Endodermal cell (in vitro differentiated cells): ENCODE measurements around the gene CLEC18B. TPM values are rescaled to one million over a fixed set of nuclear protein-coding genes. Genes with fewer than 3 reads are reported as not detected.

Source experiments
- DNase-seq: peaks from one replicate; pipeline ENCODE4 v3.0.0-alpha.2; 2017
- H3K27ac ChIP-seq: 2 replicates; pipeline ENCODE4 v1.5.1; 2013; ENCODE audit warnings: mild to moderate bottlenecking, low read depth, low read length, moderate library complexity
- H3K27me3 ChIP-seq: 2 replicates; pipeline ENCODE4 v1.6.1; 2013; ENCODE audit warnings: mild to moderate bottlenecking, low read length, moderate library complexity; ENCODE audit not compliant: insufficient read depth, control insufficient read depth, poor library complexity, severe bottlenecking
- H3K36me3 ChIP-seq: 2 replicates; pipeline ENCODE4 v1.7.0; 2013; ENCODE audit warnings: mild to moderate bottlenecking, low read length, moderate library complexity; ENCODE audit not compliant: control insufficient read depth, insufficient read depth
- H3K4me1 ChIP-seq: one replicate; pipeline ENCODE4 v1.7.0; 2013; ENCODE audit warnings: low read length; ENCODE audit not compliant: control insufficient read depth, insufficient read depth
- H3K4me3 ChIP-seq: 2 replicates; pipeline ENCODE4 v1.5.1; 2013; ENCODE audit warnings: mild to moderate bottlenecking, low read length, moderate library complexity
- H3K9ac ChIP-seq: 2 replicates; pipeline ENCODE4 v1.6.1; 2013; ENCODE audit warnings: mild to moderate bottlenecking, low read length, moderate library complexity; ENCODE audit not compliant: poor library complexity, severe bottlenecking; ENCODE audit errors: extremely low read depth
- H3K9me3 ChIP-seq: 2 replicates; pipeline ENCODE4 v1.6.1; 2013; ENCODE audit warnings: mild to moderate bottlenecking, low read length, moderate library complexity; ENCODE audit not compliant: control insufficient read depth
- H3K27ac Mint-ChIP-seq: 2 replicates; pipeline ENCODE4 v1.8.0; 2020; ENCODE audit warnings: mixed read lengths
- H3K27me3 Mint-ChIP-seq: 2 replicates; pipeline ENCODE4 v1.8.0; 2021; ENCODE audit warnings: mild to moderate bottlenecking, mixed read lengths; ENCODE audit not compliant: insufficient read depth
- H3K36me3 Mint-ChIP-seq: 2 replicates; pipeline ENCODE4 v1.8.0; 2020; ENCODE audit warnings: low read depth, mixed read lengths
- H3K4me1 Mint-ChIP-seq: 2 replicates; pipeline ENCODE4 v1.8.0; 2020; ENCODE audit warnings: mixed read lengths
- H3K4me3 Mint-ChIP-seq: 2 replicates; pipeline ENCODE4 v1.8.0; 2020; ENCODE audit warnings: mild to moderate bottlenecking, moderate library complexity, mixed read lengths
- H3K9me3 Mint-ChIP-seq: 2 replicates; pipeline ENCODE4 v1.8.0; 2020; ENCODE audit warnings: mild to moderate bottlenecking, mixed read lengths
- WGBS, 2 experiments: methylation state at CpG; one replicate each; pipeline versions ENCODE4 v1.1.5 to v1.1.7; 2013; ENCODE audit warnings: missing lambda C conversion rate in 2 of 2, mixed read lengths in 1 of 2; ENCODE audit not compliant: insufficient coverage in 1 of 2, insufficient read length in 1 of 2; 5-methylcytosine and 5-hydroxymethylcytosine counted together
- total RNA-seq, 2 donors: library from RNA; stranded (reverse); fragmentation: NEBNext Ultra II Directional in 1 of 2; extraction: Animal tissue kit (Norgen Biotek cat#: 25700) in 1 of 2; gene quantifications; 2 replicates in 1 of 2; 3 replicates in 1 of 2; pipeline ENCODE4 v1.2.1, GENCODE V29; 2021
- TF ChIP-seq, protein P1 (sequence below): fragments of 200-600 bp; sonication (generic); conservative IDR thresholded peaks from 2 replicates; pipeline ENCODE4 v1.5.0; 2021; ENCODE audit warnings: antibody characterized with exemption, mild to moderate bottlenecking

Gene CLEC18B
- total RNA-seq, 2 donors from 2014 or later, result not detected

DNA sequence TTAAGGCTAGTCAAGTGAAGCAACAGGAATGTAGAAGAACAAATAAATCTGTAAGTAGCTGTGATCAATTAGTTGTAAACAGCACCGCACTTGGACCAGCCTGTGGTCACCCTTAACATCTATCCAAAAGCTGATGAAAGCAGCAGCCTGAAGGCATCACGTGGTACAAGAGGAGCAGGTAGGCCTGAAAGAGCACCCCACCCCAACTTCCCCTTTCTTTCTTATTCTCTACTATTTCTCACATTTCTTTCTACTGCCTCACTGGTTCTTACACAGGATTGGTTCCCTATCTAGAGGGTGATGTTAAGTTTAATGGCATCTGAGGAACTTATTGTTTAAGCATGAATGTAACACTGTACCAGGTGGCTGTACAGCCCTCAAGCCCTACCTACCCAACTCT lies 42.6 kb upstream of the CLEC18B start:
- H3K36me3 Mint-ChIP-seq, result peaks cover 75% of the 10 kb centered on the region
- no peak overlapping the region for H3K27ac Mint-ChIP-seq
- no peaks in the 10 kb centered on the region for H3K4me1 Mint-ChIP-seq
- Histone ChIP-seq H3K4me3 (no peak overlapping the region), H3K9me3 (no peaks in the 10 kb centered on the region), H3K27ac (no peak overlapping the region), H3K4me1 (no peaks in the 10 kb centered on the region), H3K27me3 (no peaks in the 10 kb centered on the region), H3K9ac (no peak overlapping the region), H3K36me3 (peaks cover 82% of the 10 kb centered on the region)
- no peak for DNase-seq
- no peaks in the 10 kb centered on the region for H3K27me3 Mint-ChIP-seq
- no peaks in the 10 kb centered on the region for H3K9me3 Mint-ChIP-seq
- H3K4me3 Mint-ChIP-seq, result no peak overlapping the region
- WGBS, 2 experiments, result 89 to 93% methylated on average over 1 to 2 of the region's 2 CpGs
- TF ChIP-seq, protein P1, sequence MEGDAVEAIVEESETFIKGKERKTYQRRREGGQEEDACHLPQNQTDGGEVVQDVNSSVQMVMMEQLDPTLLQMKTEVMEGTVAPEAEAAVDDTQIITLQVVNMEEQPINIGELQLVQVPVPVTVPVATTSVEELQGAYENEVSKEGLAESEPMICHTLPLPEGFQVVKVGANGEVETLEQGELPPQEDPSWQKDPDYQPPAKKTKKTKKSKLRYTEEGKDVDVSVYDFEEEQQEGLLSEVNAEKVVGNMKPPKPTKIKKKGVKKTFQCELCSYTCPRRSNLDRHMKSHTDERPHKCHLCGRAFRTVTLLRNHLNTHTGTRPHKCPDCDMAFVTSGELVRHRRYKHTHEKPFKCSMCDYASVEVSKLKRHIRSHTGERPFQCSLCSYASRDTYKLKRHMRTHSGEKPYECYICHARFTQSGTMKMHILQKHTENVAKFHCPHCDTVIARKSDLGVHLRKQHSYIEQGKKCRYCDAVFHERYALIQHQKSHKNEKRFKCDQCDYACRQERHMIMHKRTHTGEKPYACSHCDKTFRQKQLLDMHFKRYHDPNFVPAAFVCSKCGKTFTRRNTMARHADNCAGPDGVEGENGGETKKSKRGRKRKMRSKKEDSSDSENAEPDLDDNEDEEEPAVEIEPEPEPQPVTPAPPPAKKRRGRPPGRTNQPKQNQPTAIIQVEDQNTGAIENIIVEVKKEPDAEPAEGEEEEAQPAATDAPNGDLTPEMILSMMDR, result no peak

DNA sequence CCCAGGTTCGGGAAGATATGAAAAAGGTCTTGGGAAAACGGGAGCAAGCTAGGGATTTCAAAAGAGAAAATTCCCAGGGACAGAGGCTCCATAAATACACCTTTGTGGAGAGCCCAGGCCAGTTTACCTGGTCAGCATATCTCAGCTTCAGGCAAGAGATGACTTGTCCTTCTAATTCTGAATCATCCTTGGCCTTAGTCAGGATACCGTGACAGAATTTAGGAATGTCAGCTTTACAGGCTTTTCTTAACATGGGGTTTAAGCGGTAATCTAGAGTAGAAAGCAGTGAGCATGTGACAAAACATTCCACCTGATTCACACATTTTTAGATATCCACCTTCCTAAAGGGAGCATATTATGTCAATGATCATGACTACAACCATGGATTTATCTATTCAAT lies 41.1 kb upstream of the CLEC18B start:
- peaks cover 84% of the 10 kb centered on the region for H3K36me3 ChIP-seq
- DNase-seq, result no peak
- no peak overlapping the region for H3K4me3 ChIP-seq
- H3K27me3 Mint-ChIP-seq, result no peaks in the 10 kb centered on the region
- H3K4me3 Mint-ChIP-seq, result no peak overlapping the region
- no peaks in the 10 kb centered on the region for H3K9me3 Mint-ChIP-seq
- peaks cover 74% of the 10 kb centered on the region for H3K36me3 Mint-ChIP-seq
- no peak overlapping the region for H3K27ac Mint-ChIP-seq
- H3K9me3 ChIP-seq, result no peaks in the 10 kb centered on the region
- H3K27ac ChIP-seq, result no peak overlapping the region
- no peak overlapping the region for H3K9ac ChIP-seq
- 93 to 100% methylated on average over 3 to 4 of the region's 4 CpGs for WGBS, 2 experiments
- no peaks in the 10 kb centered on the region for H3K4me1 ChIP-seq
- TF ChIP-seq, protein P1, result no peak
- no peaks in the 10 kb centered on the region for H3K4me1 Mint-ChIP-seq
- no peaks in the 10 kb centered on the region for H3K27me3 ChIP-seq

DNA sequence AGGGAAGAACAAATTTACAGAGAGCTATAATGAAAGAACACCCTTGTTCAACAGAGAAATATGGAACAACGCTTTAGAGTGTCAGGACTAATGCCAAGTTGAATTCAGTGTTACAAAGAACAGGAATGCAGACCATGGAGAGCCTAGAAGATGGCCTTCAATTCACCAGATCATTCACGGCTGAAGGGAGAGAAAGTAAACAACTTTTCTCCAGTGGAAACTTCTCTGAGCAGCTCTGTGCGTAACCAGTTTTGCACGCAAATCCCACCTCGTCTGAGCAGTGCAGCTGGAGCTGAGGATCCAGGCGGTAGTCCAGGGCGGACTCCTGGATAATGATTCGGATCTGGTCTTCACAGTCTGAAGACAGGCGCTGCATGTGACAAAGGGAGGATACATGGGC lies 40.5 kb upstream of the CLEC18B start:
- Histone ChIP-seq H3K4me1 (no peaks in the 10 kb centered on the region), H3K27ac (no peak overlapping the region), H3K36me3 (peaks cover 83% of the 10 kb centered on the region), H3K27me3 (no peaks in the 10 kb centered on the region), H3K9me3 (no peaks in the 10 kb centered on the region), H3K4me3 (no peak overlapping the region), H3K9ac (no peak overlapping the region)
- Mint-ChIP-seq H3K27ac (no peak overlapping the region), H3K4me3 (no peak overlapping the region), H3K27me3 (no peaks in the 10 kb centered on the region), H3K9me3 (no peaks in the 10 kb centered on the region), H3K4me1 (no peaks in the 10 kb centered on the region), H3K36me3 (peaks cover 75% of the 10 kb centered on the region)
- 94 to 95% methylated on average over 9 of the region's 9 CpGs for WGBS, 2 experiments
- no peak for DNase-seq
- TF ChIP-seq, protein P1, result no peak
